Measurements from ENCODE around the gene NDUFS1. TPM values are rescaled to one million over a fixed set of nuclear protein-coding genes. Genes with fewer than 3 reads are reported as not detected.
"Not testable (repeated sequence)": the region's sequence is repeated elsewhere in the genome, so short reads cannot be mapped to it uniquely, and the experiment has no call there.

NDUFS1 gene
- total and polyA plus RNA-seq, 2 of the 4 experiments (the other 2 are of a cell fraction) = 72.1 to 118 TPM

GRCh38 chr2:206181526-206181925, 22.3 kb upstream of the NDUFS1 start:
- BruUV-seq (replicated peaks); H4K91ac ChIP-seq (ENCODE audit: insufficient read depth, low read depth, low read length); H3K36me3 ChIP-seq (ENCODE audit: control insufficient read depth, insufficient read depth, low read length); H3K56ac ChIP-seq (ENCODE audit: extremely low read depth, insufficient read depth, low read length); H2BK5ac ChIP-seq (ENCODE audit: low read depth, low read length, poor library complexity, severe bottlenecking); H4K20me1 ChIP-seq (ENCODE audit: insufficient read depth, low read length); H2AK9ac ChIP-seq (replicated peaks; ENCODE audit: low read depth, low read length, poor library complexity); dilution Hi-C loops (cut with HindIII; ENCODE audit: low sequenced_read_pairs, unreplicated experiment); H3K79me1 ChIP-seq (ENCODE audit: low read depth in 1 of 2, low read length in 2 of 2); POLR2A ChIA-PET (ENCODE audit: unreplicated experiment); H3K27ac ChIP-seq (ENCODE audit: insufficient read depth, low read length); CTCF ChIA-PET; intact Hi-C loops (cut with micrococcal nuclease); ATAC-seq (ENCODE audit: low read depth); H2AK5ac ChIP-seq (ENCODE audit: low read depth, low read length); H2BK15ac ChIP-seq (ENCODE audit: low read depth, low read length); H3K14ac ChIP-seq (replicated peaks; ENCODE audit: low read depth, low read length); H3K9ac ChIP-seq (ENCODE audit: low read depth, low read length); H2AFZ ChIP-seq (replicated peaks; ENCODE audit: low read length, poor library complexity); H3K23ac ChIP-seq (ENCODE audit: low read depth, low read length); H3K4me1 ChIP-seq (ENCODE audit: control insufficient read depth, insufficient read depth, low read length); H2BK20ac ChIP-seq (ENCODE audit: low read depth, low read length); H3K4ac ChIP-seq (ENCODE audit: low read depth, low read length); H3K9me1 ChIP-seq (ENCODE audit: insufficient read depth, low read length); H2BK120ac ChIP-seq (ENCODE audit: low read depth, low read length); H4K8ac ChIP-seq (ENCODE audit: low read depth in 2 of 2, low read length in 2 of 2); H3K9me3 ChIP-seq (ENCODE audit: control insufficient read depth, insufficient read depth, low read length); H4K5ac ChIP-seq (ENCODE audit: low read depth, low read length); H3K18ac ChIP-seq (ENCODE audit: low read depth, low read length); in situ Hi-C loops (cut with MboI; ENCODE audit: low sequenced_read_pairs); H3K27me3 ChIP-seq (ENCODE audit: control insufficient read depth, insufficient read depth, low read length); H3K4me3 ChIP-seq (ENCODE audit: insufficient read depth, low read depth, low read length); H3K4me2 ChIP-seq (ENCODE audit: low read depth, low read length); DNase-seq: not testable (repeated sequence)
- WGBS, 2 experiments (ENCODE audit: extremely low coverage in 2 of 2, insufficient read length in 1 of 2) = 94% methylated on average over 3 of the region's 6 CpGs; no CpG with 5 or more reads in 1 of the 2 experiments

Data from IMR-90 (cell line).